ENCODE results near the gene CPM. TPM values are rescaled to one million over a fixed set of nuclear protein-coding genes. Genes with fewer than 3 reads are reported as not detected.

CPM gene
- polyA plus RNA-seq, 1 donor (not counting 4 experiments of a cell fraction or from before 2014, with no cell fraction given), result 2.5 TPM

GRCh38 chr12:68854554-68854953 lies 78.4 kb downstream of the CPM start:
- Histone ChIP-seq H3K4me1 (ENCODE audit: control insufficient read depth, extremely low read depth, insufficient read depth, low read length) (no peaks in the 10 kb centered on the region), H3K9me1 (ENCODE audit: control insufficient read depth, extremely low read depth, insufficient read depth, low read length) (no peaks in the 10 kb centered on the region), H4K20me1 (ENCODE audit: control insufficient read depth, extremely low read depth, insufficient read depth, low read length) (no peaks in the 10 kb centered on the region), H3K9me3 (ENCODE audit: control insufficient read depth, low read depth, low read length) (no peaks in the 10 kb centered on the region), H3K9ac (ENCODE audit: control insufficient read depth, extremely low read depth, insufficient read depth, low read length) (no peak overlapping the region), H2AFZ (ENCODE audit: control insufficient read depth, low read length) (no peak overlapping the region), H3K36me3 (ENCODE audit: control insufficient read depth in 2 of 2, extremely low read depth in 1 of 2, insufficient read depth in 2 of 2, low read length in 2 of 2) (no peaks in the 10 kb centered on the region), H3K4me3 (ENCODE audit: control insufficient read depth in 2 of 3, extremely low read depth in 1 of 3, insufficient read depth in 2 of 3, low read depth in 1 of 3, low read length in 3 of 3) (no peak overlapping the region), H3K27me3 (ENCODE audit: control insufficient read depth, extremely low read depth, insufficient read depth, low read length) (no peaks in the 10 kb centered on the region), H3K4me2 (ENCODE audit: control insufficient read depth, extremely low read depth, insufficient read depth, low read depth, low read length) (no peak overlapping the region), H3K79me2 (ENCODE audit: control insufficient read depth, insufficient read depth, low read length) (no peaks in the 10 kb centered on the region), H3K27ac (ENCODE audit: control insufficient read depth, insufficient read depth, low read length) (no peak overlapping the region)
- TF ChIP-seq EZH2 (IDR thresholded peaks at IDR 0.05; ENCODE audit: low read length) (no peak), CTCF (optimal IDR thresholded peaks at IDR 0.05 in 1 of 3, IDR thresholded peaks at IDR 0.05 in 1 of 3, conservative IDR thresholded peaks at IDR 0.05 in 1 of 3; ENCODE audit: extremely low read depth in 1 of 3, insufficient read depth in 2 of 3, low read length in 3 of 3) (no peak)
- FAIRE-seq (no peak), DNase-seq (ENCODE audit: low read depth, low spot score) (no peak)
- dilution Hi-C loops (cut with MboI; ENCODE audit: extremely low pct_ligation_motif_present, low sequenced_read_pairs), result no loop called here

DNA sequence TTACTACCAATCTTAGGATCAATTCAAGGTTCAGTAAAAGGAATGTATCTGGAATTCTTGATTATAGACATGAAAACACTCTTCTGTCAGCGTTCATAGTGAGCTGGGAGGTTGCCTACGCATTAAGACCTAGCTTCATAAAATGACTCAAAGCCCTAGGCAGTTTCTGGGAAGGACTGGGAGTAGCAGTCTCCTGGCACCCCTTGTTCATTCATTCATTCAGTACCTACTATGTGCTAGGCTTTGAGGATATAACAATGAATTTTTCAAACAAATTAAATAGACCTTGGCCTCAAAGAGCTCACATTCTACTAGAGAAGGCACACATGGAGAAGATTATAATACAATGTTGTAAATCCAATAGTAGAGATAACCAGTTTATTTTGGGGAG lies 78.9 kb downstream of the CPM start:
- no peak for DNase-seq (ENCODE audit: low read depth, low spot score)
- no peaks in the 10 kb centered on the region for H3K27me3 ChIP-seq (ENCODE audit: control insufficient read depth, extremely low read depth, insufficient read depth, low read length)
- no peak overlapping the region for H3K4me3 ChIP-seq (ENCODE audit: control insufficient read depth in 2 of 3, extremely low read depth in 1 of 3, insufficient read depth in 2 of 3, low read depth in 1 of 3, low read length in 3 of 3)
- H4K20me1 ChIP-seq (ENCODE audit: control insufficient read depth, extremely low read depth, insufficient read depth, low read length), result no peaks in the 10 kb centered on the region
- no peak for FAIRE-seq
- TF ChIP-seq CTCF (optimal IDR thresholded peaks at IDR 0.05 in 1 of 3, IDR thresholded peaks at IDR 0.05 in 1 of 3, conservative IDR thresholded peaks at IDR 0.05 in 1 of 3; ENCODE audit: extremely low read depth in 1 of 3, insufficient read depth in 2 of 3, low read length in 3 of 3) (no peak), EZH2 (IDR thresholded peaks at IDR 0.05; ENCODE audit: low read length) (no peak)
- H3K9me1 ChIP-seq (ENCODE audit: control insufficient read depth, extremely low read depth, insufficient read depth, low read length), result no peaks in the 10 kb centered on the region
- H3K27ac ChIP-seq (ENCODE audit: control insufficient read depth, insufficient read depth, low read length), result no peak overlapping the region
- dilution Hi-C loops (cut with MboI; ENCODE audit: extremely low pct_ligation_motif_present, low sequenced_read_pairs), result no loop called here
- H2AFZ ChIP-seq (ENCODE audit: control insufficient read depth, low read length), result no peak overlapping the region
- no peaks in the 10 kb centered on the region for H3K4me1 ChIP-seq (ENCODE audit: control insufficient read depth, extremely low read depth, insufficient read depth, low read length)
- H3K79me2 ChIP-seq (ENCODE audit: control insufficient read depth, insufficient read depth, low read length), result no peaks in the 10 kb centered on the region
- no peak overlapping the region for H3K4me2 ChIP-seq (ENCODE audit: control insufficient read depth, extremely low read depth, insufficient read depth, low read depth, low read length)
- no peak overlapping the region for H3K9ac ChIP-seq (ENCODE audit: control insufficient read depth, extremely low read depth, insufficient read depth, low read length)
- no peaks in the 10 kb centered on the region for H3K36me3 ChIP-seq (ENCODE audit: control insufficient read depth in 2 of 2, extremely low read depth in 1 of 2, insufficient read depth in 2 of 2, low read length in 2 of 2)
- no peaks in the 10 kb centered on the region for H3K9me3 ChIP-seq (ENCODE audit: control insufficient read depth, low read depth, low read length)

Data from keratinocyte (primary cell).